A549 (cell line): ENCODE measurements around the gene LTF.

Source experiments
- EP300 ChIP-seq, 2 experiments: fragments of >200 bp; sonication (Bioruptor Twin); formaldehyde crosslinking; IDR thresholded peaks; 2 replicates in 1 of 2; 3 replicates in 1 of 2; pipeline ENCODE4 v1.6.1; 2016 to 2017
- POLR2A ChIP-seq: IDR thresholded peaks from 2 replicates; pipeline ENCODE4 v1.6.1; 2012; ENCODE audit warnings: mild to moderate bottlenecking, low read length
- RAD21 ChIP-seq, 2 experiments: fragments of >200 bp in 1 of 2; sonication (Bioruptor Twin) in 1 of 2; formaldehyde crosslinking in 1 of 2; IDR thresholded peaks in 1 of 2; conservative IDR thresholded peaks in 1 of 2; 2 replicates in 1 of 2; 3 replicates in 1 of 2; pipeline ENCODE4 v1.6.1; 2012 to 2018; ENCODE audit warnings: inconsistent platforms in 1 of 2
- RNF2 ChIP-seq: fragments of 200-600 bp; sonication (generic); IDR thresholded peaks from 2 replicates; pipeline ENCODE4 v1.6.1; 2016; ENCODE audit warnings: low read depth, mild to moderate bottlenecking, antibody characterized with exemption, moderate library complexity, borderline replicate concordance
- SMC3 ChIP-seq: fragments of >200 bp; sonication (Bioruptor Twin); formaldehyde crosslinking; IDR thresholded peaks from 3 replicates; pipeline ENCODE4 v1.6.1; 2018; ENCODE audit warnings: inconsistent platforms
- TF ChIP-seq, protein P1 (sequence below): fragments of 450-650 bp; IDR thresholded peaks from 2 replicates; pipeline ENCODE4 v1.6.1; 2014; ENCODE audit warnings: antibody characterized with exemption
- TF ChIP-seq, protein P2 (sequence below): fragments of >200 bp; sonication (Bioruptor Twin); formaldehyde crosslinking; IDR thresholded peaks from 3 replicates; pipeline ENCODE4 v1.5.1; 2016
- TF ChIP-seq, protein P3 (sequence below): fragments of 200-600 bp; sonication (generic); IDR thresholded peaks from 2 replicates; pipeline ENCODE4 v1.6.1; 2016; ENCODE audit warnings: antibody characterized with exemption, mild to moderate bottlenecking, moderate library complexity

DNA sequence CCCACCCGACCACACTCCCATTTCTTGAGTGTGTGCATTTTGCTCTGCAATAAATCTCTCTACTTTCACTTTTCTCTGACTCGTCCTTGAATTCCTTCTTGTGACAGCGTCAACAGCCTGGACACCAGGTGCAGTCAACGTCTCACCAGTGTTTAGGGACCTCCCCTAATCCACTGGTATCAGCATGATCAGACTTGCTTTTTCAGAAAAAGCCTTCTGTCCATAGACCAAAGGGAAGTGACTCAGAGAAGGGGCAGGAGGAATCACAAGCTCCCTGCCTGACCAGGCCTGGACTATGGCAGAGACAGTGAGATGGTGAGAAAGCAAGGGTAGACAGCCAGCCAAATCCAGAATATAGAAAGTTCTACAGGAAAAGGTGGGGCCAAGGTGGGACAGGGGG, 78.5 kb downstream of the LTF start:
- TF ChIP-seq, protein P1, sequence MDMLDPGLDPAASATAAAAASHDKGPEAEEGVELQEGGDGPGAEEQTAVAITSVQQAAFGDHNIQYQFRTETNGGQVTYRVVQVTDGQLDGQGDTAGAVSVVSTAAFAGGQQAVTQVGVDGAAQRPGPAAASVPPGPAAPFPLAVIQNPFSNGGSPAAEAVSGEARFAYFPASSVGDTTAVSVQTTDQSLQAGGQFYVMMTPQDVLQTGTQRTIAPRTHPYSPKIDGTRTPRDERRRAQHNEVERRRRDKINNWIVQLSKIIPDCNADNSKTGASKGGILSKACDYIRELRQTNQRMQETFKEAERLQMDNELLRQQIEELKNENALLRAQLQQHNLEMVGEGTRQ = no peak
- TF ChIP-seq EP300 (IDR thresholded peaks at IDR 0.05) (no peak), SMC3 (no peak), RNF2 (no peak), POLR2A (no peak), RAD21 (conservative IDR thresholded peaks at IDR 0.05 in 1 of 2, IDR thresholded peaks at IDR 0.05 in 1 of 2) (no peak)
- TF ChIP-seq, protein P2, sequence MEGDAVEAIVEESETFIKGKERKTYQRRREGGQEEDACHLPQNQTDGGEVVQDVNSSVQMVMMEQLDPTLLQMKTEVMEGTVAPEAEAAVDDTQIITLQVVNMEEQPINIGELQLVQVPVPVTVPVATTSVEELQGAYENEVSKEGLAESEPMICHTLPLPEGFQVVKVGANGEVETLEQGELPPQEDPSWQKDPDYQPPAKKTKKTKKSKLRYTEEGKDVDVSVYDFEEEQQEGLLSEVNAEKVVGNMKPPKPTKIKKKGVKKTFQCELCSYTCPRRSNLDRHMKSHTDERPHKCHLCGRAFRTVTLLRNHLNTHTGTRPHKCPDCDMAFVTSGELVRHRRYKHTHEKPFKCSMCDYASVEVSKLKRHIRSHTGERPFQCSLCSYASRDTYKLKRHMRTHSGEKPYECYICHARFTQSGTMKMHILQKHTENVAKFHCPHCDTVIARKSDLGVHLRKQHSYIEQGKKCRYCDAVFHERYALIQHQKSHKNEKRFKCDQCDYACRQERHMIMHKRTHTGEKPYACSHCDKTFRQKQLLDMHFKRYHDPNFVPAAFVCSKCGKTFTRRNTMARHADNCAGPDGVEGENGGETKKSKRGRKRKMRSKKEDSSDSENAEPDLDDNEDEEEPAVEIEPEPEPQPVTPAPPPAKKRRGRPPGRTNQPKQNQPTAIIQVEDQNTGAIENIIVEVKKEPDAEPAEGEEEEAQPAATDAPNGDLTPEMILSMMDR = no peak
- TF ChIP-seq, protein P3, sequence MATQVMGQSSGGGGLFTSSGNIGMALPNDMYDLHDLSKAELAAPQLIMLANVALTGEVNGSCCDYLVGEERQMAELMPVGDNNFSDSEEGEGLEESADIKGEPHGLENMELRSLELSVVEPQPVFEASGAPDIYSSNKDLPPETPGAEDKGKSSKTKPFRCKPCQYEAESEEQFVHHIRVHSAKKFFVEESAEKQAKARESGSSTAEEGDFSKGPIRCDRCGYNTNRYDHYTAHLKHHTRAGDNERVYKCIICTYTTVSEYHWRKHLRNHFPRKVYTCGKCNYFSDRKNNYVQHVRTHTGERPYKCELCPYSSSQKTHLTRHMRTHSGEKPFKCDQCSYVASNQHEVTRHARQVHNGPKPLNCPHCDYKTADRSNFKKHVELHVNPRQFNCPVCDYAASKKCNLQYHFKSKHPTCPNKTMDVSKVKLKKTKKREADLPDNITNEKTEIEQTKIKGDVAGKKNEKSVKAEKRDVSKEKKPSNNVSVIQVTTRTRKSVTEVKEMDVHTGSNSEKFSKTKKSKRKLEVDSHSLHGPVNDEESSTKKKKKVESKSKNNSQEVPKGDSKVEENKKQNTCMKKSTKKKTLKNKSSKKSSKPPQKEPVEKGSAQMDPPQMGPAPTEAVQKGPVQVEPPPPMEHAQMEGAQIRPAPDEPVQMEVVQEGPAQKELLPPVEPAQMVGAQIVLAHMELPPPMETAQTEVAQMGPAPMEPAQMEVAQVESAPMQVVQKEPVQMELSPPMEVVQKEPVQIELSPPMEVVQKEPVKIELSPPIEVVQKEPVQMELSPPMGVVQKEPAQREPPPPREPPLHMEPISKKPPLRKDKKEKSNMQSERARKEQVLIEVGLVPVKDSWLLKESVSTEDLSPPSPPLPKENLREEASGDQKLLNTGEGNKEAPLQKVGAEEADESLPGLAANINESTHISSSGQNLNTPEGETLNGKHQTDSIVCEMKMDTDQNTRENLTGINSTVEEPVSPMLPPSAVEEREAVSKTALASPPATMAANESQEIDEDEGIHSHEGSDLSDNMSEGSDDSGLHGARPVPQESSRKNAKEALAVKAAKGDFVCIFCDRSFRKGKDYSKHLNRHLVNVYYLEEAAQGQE = no peak
